GM12891 (cell line): ENCODE measurements around the gene CHST1.

Source experiments
- POLR2A ChIP-seq: IDR thresholded peaks from 2 replicates; pipeline ENCODE4 v1.6.1; 2011; ENCODE audit warnings: low read depth, low read length, control low read depth
- POLR2AphosphoS5 ChIP-seq: IDR thresholded peaks from 2 replicates; pipeline ENCODE4 v1.6.1; 2011; ENCODE audit warnings: low read depth, low read length, control low read depth
- POU2F2 ChIP-seq: IDR thresholded peaks from 2 replicates; pipeline ENCODE4 v1.6.1; 2011; ENCODE audit warnings: low read depth, mild to moderate bottlenecking, control low read depth, low read length, moderate library complexity
- SPI1 ChIP-seq: IDR thresholded peaks from 2 replicates; pipeline ENCODE4 v1.6.1; 2011; ENCODE audit warnings: low read depth, low read length, control low read depth

DNA sequence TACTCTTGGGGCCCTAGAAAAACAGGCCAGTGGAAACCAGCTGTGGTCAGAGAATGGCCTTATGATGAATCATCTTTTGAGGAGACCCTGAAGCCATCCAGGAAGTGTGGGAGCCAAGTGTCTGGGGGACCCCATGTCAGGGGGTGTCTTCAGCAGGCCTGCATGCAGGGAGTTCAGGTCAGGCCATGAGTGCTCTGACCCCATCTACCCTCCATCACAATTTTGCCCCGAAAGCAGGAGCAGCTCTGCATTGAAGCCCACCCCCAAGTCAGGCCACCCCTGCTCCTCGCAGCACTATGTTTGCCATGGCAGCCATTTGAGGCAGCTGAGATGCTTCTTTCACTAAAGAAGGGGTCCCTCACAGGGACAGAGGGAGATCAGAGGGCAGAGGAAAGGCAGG is 41.3 kb downstream of the CHST1 start:
- no peak for TF ChIP-seq POLR2A
- TF ChIP-seq POU2F2, result no peak
- TF ChIP-seq POLR2AphosphoS5, result no peak
- no peak for TF ChIP-seq SPI1
